Muscle of leg (tissue), 11 donors: Measurements from ENCODE around the gene CHST13. TPM values are rescaled to one million over a fixed set of nuclear protein-coding genes. Genes with fewer than 3 reads are reported as not detected.

ENCODE experiments used
- DNase-seq: peaks from one replicate; pipeline ENCODE4 v3.0.0; 2013
- H3K27ac ChIP-seq: one replicate; pipeline ENCODE4 v1.5.1; 2013; ENCODE audit warnings: mild to moderate bottlenecking, low read length, control low read depth
- H3K27me3 ChIP-seq: one replicate; pipeline ENCODE4 v1.6.1; 2013; ENCODE audit warnings: low read length; ENCODE audit not compliant: control insufficient read depth, insufficient read depth
- H3K36me3 ChIP-seq: one replicate; pipeline ENCODE4 v1.6.1; 2013; ENCODE audit warnings: low read length; ENCODE audit not compliant: control insufficient read depth, insufficient read depth
- H3K4me1 ChIP-seq: one replicate; pipeline ENCODE4 v1.6.1; 2013; ENCODE audit warnings: low read length; ENCODE audit not compliant: control insufficient read depth, insufficient read depth
- H3K4me3 ChIP-seq: one replicate; pipeline ENCODE4 v1.5.1; 2013; ENCODE audit warnings: low read length, control low read depth
- H3K9me3 ChIP-seq: replicated peaks from 2 replicates; pipeline ENCODE4 v1.6.1; 2013; ENCODE audit warnings: low read depth, low read length; ENCODE audit not compliant: control insufficient read depth
- WGBS: methylation state at CpG from one replicate; pipeline ENCODE4 v1.1.5; 2013; ENCODE audit warnings: missing lambda C conversion rate; ENCODE audit not compliant: insufficient coverage; 5-methylcytosine and 5-hydroxymethylcytosine counted together
- polyA plus RNA-seq, 8 donors: library from polyadenylated mRNA; unstranded; fragments of 120-200 nt; gene quantifications; one replicate each; pipeline versions ENCODE4 v1.2.1 to v1.2.3, GENCODE V29; 2013; ENCODE audit warnings: inconsistent platforms in 1 of 8, low replicate concordance in 1 of 8; ENCODE audit not compliant: insufficient read length in 8 of 8, insufficient read depth in 1 of 8
- total RNA-seq: library from RNA; stranded (reverse); fragments of 120-200 nt; gene quantifications from one replicate; pipeline ENCODE4 v1.2.4, GENCODE V29; 2013

Gene CHST13
- total and polyA plus RNA-seq, 9 donors, result 0.10 to 2.4 (median 0.23) TPM; not detected in 1

DNA sequence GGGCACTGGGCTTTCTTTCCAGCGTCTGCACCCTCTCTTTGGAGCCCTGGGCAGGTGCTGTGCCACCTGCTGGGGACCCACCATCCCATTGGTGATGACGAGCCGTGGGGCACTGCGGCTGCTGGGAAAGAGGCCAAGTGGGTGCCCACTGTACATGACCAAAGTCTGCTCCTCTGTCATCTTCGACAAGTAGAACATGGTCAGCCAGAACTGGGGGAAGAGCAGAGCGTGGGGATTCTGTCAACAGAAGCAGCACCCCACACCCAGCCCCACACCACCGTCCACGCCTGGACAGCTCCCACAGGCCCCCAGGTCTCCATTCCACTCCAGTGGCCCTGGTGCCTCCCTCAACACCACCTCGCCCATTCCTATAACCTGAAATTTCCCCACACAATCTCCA lies 16.1 kb upstream of the CHST13 start:
- no peak for DNase-seq
- H3K4me1 ChIP-seq, result peaks cover 20% of the 10 kb centered on the region
- H3K36me3 ChIP-seq, result no peaks in the 10 kb centered on the region
- no peaks in the 10 kb centered on the region for H3K9me3 ChIP-seq
- H3K27ac ChIP-seq, result no peak overlapping the region
- peaks cover 11% of the 10 kb centered on the region for H3K27me3 ChIP-seq
- H3K4me3 ChIP-seq, result no peak overlapping the region
- 81% methylated on average over 6 of the region's 9 CpGs for WGBS

DNA sequence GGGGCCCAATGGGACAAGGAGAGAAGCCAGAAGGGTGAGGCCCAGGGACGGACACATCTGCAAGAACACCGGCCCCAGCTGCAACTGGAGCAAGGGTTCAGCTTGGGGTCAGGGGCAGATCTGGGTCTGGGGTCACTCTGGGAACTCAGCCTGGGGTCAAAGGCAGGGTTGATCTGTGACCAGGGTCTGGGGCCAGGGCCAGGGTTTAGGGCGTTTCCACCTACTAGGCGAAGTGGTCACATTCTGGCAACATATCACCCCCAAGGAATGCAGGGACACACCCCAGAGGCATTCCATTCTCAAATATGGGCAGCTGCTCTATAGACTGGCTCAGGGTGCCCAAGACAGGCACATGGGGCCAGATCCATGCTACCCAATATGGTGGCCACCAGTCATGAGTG lies 15.4 kb upstream of the CHST13 start:
- Histone ChIP-seq H3K27ac (no peak overlapping the region), H3K27me3 (peaks cover 7% of the 10 kb centered on the region), H3K36me3 (no peaks in the 10 kb centered on the region), H3K9me3 (no peaks in the 10 kb centered on the region), H3K4me1 (peaks cover 20% of the 10 kb centered on the region), H3K4me3 (no peak overlapping the region)
- DNase-seq, result no peak
- 81% methylated on average over 4 of the region's 4 CpGs for WGBS

DNA sequence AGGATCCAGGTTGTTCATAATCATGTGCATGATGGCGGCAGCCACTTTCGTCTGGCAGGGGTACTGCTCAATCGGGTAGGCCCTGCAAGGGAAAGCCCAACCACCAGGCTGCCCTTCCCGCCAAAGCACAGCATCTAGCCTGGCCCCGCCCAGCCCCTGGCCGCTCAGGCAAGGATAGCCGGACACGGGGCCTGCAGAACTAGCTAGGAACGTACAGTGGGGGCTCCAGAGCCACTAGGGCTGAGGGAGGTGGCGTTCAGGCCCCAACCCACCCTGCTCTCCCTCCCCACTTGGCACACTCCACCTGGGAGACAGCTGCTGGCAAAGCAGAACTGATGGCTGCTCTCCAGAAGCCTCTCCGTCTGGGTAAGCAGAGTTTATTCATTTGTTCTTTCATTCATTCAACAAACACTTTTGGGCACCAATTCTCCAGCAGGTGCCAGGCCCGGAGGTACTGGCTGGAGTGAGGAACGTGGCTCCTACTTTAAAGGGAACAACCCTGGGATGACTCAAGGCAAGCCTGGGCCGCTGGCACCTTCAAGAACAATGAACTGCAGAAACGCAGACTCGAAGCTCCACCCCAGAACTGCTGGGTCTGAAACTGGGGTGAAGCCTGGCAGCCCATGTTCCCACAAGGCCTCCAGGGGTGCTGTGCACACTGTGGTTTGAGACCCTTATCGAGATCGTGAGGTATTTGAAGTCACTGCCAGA lies 14.2 kb upstream of the CHST13 start:
- no peaks in the 10 kb centered on the region for H3K36me3 ChIP-seq
- H3K4me3 ChIP-seq, result no peak overlapping the region
- H3K9me3 ChIP-seq, result no peaks in the 10 kb centered on the region
- peaks cover 8% of the 10 kb centered on the region for H3K27me3 ChIP-seq
- H3K4me1 ChIP-seq, result peaks cover 20% of the 10 kb centered on the region
- peak; percentile 34 for DNase-seq
- no peak overlapping the region for H3K27ac ChIP-seq
- WGBS, result 59% methylated on average over 14 of the region's 18 CpGs

DNA sequence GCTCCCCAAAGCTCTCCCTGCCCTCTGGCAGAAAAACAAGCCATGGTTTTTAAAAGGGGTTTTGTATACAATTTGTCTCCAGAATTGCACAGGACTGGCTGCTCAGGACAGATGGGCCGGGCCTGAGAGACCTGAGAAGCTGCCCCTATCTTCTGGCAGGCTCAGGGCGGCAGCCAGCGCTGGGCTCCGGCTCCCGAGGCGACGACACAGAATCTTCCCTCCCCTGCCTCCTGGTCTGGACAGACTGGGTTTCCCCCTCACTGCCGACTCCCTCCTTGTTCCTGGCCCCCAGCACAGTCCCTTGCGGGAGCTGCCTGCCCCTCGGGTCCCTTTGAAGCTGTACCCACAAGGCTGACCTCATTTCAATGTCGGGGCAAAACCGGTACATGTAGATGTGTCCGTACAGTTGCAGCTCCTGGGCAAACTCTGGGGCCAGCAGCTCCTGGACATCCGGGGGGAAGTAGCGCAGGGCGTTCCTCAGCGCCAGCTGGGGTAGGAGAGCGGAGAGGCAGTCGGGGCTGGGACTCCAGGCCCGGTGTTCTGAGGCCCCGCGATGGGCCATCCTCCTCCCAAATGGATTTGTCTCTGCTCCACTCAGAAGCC lies 13.5 kb upstream of the CHST13 start:
- DNase-seq, result no peak
- WGBS, result 70% methylated on average over 22 of the region's 22 CpGs

DNA sequence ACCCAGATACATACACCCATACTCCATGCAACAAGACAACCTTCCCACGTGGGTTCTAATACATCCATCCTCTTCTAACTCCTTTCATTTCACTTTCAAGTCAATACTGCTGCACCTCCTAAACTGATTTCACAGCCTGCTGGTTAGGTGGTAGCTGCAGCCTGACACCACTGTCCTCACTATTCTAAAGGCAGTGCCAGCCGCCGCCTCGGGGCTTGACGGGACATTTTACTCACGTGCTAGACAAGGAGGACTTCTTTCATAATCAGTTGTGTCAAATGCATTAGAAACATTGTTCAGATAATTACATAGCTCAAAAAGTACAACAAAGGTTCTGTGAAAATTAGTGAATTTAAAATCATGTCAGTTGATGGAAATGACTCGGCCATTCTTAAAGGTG lies 12.7 kb upstream of the CHST13 start:
- Histone ChIP-seq H3K4me3 (no peak overlapping the region), H3K27ac (no peak overlapping the region), H3K27me3 (peaks cover 7% of the 10 kb centered on the region), H3K9me3 (no peaks in the 10 kb centered on the region), H3K4me1 (peaks cover 20% of the 10 kb centered on the region), H3K36me3 (no peaks in the 10 kb centered on the region)
- DNase-seq, result no peak
- WGBS, result 63% methylated on average over 1 of the region's 7 CpGs

More for the DNA sequence above, 13.5 kb upstream of the CHST13 start:
- Histone ChIP-seq H3K27ac (no peak overlapping the region), H3K4me1 (peaks cover 20% of the 10 kb centered on the region), H3K36me3 (no peaks in the 10 kb centered on the region), H3K4me3 (no peak overlapping the region), H3K9me3 (no peaks in the 10 kb centered on the region), H3K27me3 (peaks cover 7% of the 10 kb centered on the region)

DNA sequence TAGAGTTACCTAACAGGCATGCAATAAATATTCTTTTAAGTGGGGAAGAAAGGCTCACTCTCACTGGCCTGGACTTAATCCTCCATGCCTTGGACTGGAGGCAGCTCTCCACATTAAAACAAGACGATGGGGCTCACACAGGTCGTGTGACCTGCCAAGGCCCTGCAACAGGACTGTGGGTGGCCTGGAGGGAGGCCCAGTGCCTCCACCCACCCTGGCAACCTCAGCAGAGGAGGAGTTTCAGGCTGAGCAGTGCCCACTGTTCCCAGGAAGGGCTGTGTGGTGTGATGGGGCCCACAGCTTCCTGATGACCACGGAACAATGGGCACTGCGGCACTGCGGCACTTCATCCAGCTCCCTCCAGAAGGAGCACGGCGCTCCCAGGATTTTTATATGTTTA lies 11.9 kb upstream of the CHST13 start:
- peaks cover 20% of the 10 kb centered on the region for H3K4me1 ChIP-seq
- no peak for DNase-seq
- H3K27me3 ChIP-seq, result peaks cover 7% of the 10 kb centered on the region
- WGBS, result 80% methylated on average over 5 of the region's 7 CpGs
- H3K9me3 ChIP-seq, result no peaks in the 10 kb centered on the region
- no peak overlapping the region for H3K4me3 ChIP-seq
- H3K36me3 ChIP-seq, result no peaks in the 10 kb centered on the region
- H3K27ac ChIP-seq, result no peak overlapping the region

DNA sequence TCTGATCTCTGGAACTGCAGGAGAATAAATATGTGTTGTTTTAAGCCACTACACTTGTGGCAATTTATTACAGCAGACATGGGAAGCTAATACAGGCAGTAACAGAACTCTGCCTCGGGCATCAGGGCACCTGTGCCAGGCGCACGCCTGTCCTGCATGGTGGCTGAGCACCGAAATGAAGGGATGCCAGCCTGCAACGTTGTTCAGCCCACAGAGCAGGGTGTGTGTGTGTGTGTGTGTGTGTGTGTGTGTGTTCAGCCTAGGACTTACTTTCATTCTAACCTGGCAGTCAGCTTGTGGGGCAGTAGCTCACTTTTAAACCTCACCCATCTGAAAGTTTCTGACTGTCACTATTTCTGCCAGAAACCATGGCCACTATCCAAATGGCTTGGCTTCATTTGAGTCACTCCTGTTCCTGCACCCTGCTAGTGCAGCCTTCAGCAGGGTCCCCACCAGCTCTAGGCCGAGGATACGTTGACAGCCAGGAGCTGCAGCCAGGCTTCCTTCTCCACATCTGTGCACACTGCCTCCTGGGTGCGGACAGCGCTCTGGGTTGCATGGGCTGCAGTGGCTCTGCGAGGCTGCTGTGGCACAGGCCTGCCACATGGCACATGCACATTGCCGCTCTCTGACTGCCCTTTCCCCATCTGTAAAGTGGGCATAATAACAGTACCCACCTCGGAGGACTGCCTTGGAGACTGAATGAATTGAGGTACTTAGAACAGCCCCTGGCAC lies 10.9 kb upstream of the CHST13 start:
- WGBS, result 69% methylated on average over 9 of the region's 12 CpGs
- H3K4me1 ChIP-seq, result peaks cover 20% of the 10 kb centered on the region
- H3K36me3 ChIP-seq, result no peaks in the 10 kb centered on the region
- no peak for DNase-seq
- peaks cover 7% of the 10 kb centered on the region for H3K27me3 ChIP-seq
- no peaks in the 10 kb centered on the region for H3K9me3 ChIP-seq
- H3K27ac ChIP-seq, result no peak overlapping the region
- H3K4me3 ChIP-seq, result no peak overlapping the region

DNA sequence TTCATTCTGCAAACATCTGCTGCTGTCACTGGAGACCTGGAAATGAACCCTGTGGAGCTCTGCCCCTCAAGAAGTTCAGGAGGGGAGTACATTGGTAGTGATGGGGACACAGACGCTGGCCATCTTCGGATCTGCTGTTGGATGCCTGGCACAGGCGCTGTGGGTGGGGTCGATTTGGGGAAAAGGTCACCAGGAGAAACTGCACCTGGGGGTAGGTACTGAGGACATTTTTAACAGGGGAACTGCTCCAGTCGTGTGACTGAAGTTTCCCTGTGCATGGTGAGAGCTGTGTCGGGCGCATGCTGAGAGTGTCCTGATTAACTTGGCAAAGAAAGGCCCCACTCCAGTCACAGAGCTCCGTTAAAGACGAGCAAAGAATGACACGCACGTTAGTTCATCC lies 9.8 kb upstream of the CHST13 start:
- 73% methylated on average over 7 of the region's 11 CpGs for WGBS
- H3K9me3 ChIP-seq, result no peaks in the 10 kb centered on the region
- no peak overlapping the region for H3K4me3 ChIP-seq
- no peak overlapping the region for H3K27ac ChIP-seq
- DNase-seq, result no peak
- H3K27me3 ChIP-seq, result peaks cover 7% of the 10 kb centered on the region
- H3K4me1 ChIP-seq, result peaks cover 16% of the 10 kb centered on the region
- H3K36me3 ChIP-seq, result no peaks in the 10 kb centered on the region

DNA sequence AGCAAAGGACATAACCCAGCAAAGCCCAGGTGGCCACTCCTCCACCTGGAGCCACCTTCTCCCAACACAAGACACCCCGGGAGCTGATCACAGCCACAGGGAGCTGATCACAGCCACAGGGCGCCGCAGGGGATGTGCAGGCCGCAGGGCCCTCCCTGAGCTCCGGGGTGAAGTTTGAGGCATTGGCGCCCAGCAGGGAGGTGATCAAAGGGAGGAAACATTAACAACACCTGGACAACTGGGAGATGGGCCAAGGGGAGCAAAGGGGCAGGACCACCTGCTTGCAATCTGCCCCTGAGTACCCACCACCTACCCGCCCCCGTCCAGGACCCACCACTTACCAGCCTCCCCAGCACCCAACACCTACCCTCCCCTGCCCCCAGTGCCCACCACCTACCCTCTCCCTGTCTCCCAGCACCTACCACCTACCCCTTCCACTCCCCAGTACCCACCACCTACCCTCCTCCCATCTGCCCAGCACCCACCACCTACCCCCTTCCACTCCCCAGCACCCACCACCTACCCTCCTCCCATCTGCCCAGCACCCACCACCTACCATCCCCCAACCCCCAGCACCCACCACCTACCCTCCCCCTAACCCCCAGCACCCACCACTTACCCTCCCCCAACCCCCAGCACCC lies 8.8 kb upstream of the CHST13 start:
- Histone ChIP-seq H3K36me3 (no peaks in the 10 kb centered on the region), H3K4me3 (no peak overlapping the region), H3K4me1 (peaks cover 7% of the 10 kb centered on the region), H3K27me3 (peaks cover 9% of the 10 kb centered on the region), H3K27ac (no peak overlapping the region), H3K9me3 (no peaks in the 10 kb centered on the region)
- no peak for DNase-seq
- WGBS, result 100% methylated on average over 2 of the region's 8 CpGs
